Psoas muscle (tissue), 8 donors: ENCODE data around the gene TVP23C. TPM values are rescaled to one million over a fixed set of nuclear protein-coding genes. Genes with fewer than 3 reads are reported as not detected.
A peak's percentile ranks its signal among the peaks of the same experiment; 100 is the strongest.

Experiments used
- ATAC-seq, 4 donors: fragments of 200-7000 bp; cut with Tn5 transposase; one replicate each; pipeline ENCODE4 v1.9.1; 2020; ENCODE audit warnings: moderate library complexity in 3 of 4, mild to moderate bottlenecking in 2 of 4
- DNase-seq, 2 donors: peaks; one replicate each; pipeline ENCODE4 v3.0.0-alpha.2; 2020
- H3K27ac ChIP-seq: fragments of 200-600 bp; one replicate; pipeline ENCODE4 v1.8.0; 2022
- H3K27me3 ChIP-seq, 3 donors: fragments of 200-600 bp in 1 of 3; one replicate each; pipeline versions ENCODE4 v1.6.1 to v1.8.0; 2013 to 2022; ENCODE audit warnings: low read length in 2 of 3, mild to moderate bottlenecking in 2 of 3, moderate library complexity in 1 of 3; ENCODE audit not compliant: insufficient read depth in 3 of 3
- H3K36me3 ChIP-seq, 2 donors: fragments of 200-600 bp in 1 of 2; one replicate each; pipeline versions ENCODE4 v1.6.1 to v1.8.0; 2013 to 2022; ENCODE audit warnings: low read depth in 1 of 2, mild to moderate bottlenecking in 1 of 2, moderate library complexity in 1 of 2; ENCODE audit not compliant: insufficient read depth in 1 of 2
- H3K4me1 ChIP-seq: fragments of 200-600 bp; one replicate; pipeline ENCODE4 v1.8.0; 2022
- H3K4me3 ChIP-seq: fragments of 200-600 bp; one replicate; pipeline ENCODE4 v1.8.0; 2022; ENCODE audit warnings: mild to moderate bottlenecking
- H3K9me3 ChIP-seq: fragments of 200-600 bp; one replicate; pipeline ENCODE4 v1.8.0; 2022
- CTCF ChIP-seq: fragments of 200-600 bp; IDR thresholded peaks from one replicate; pipeline ENCODE4 v1.8.0; 2022; ENCODE audit warnings: antibody characterized with exemption
- WGBS, 3 donors: extraction: QIAGEN DNeasy Blood & Tissue Kit; methylation state at CpG; one replicate each; pipeline versions ENCODE4 v1.1.6 to v1.1.7; 2013; 5-methylcytosine and 5-hydroxymethylcytosine counted together
- intact Hi-C, 2 donors: fragments of 100-400 bp; cut with DNase I; formaldehyde crosslinking; loops; one replicate each; pipeline versions ENCODE4 v1.11.0 to v1.14.2; 2022
- polyA plus RNA-seq, 3 donors: library from polyadenylated mRNA; stranded (reverse); fragments of 200-250 nt; gene quantifications; one replicate each; pipeline ENCODE4 v1.2.3, GENCODE V29; 2013
- total RNA-seq, 4 donors: library from RNA; stranded (reverse); fragmentation: NEBNext Ultra II Directional in 2 of 4; extraction: Animal tissue kit (Norgen Biotek cat#: 25700) in 2 of 4; gene quantifications; one replicate each; pipeline versions ENCODE4 v1.2.1 to v1.2.4, GENCODE V29; 2021 to 2023
- donor health status: healthy with polysubstance abuse.
- donor health status: DM: no; HTN: no; CAD: no; lungs with moderate emphysema.
- donor health status: Bipolar disorder and iron deficiency.
- donor health status: healthy.
- donor health status: DM: yes; HTN: yes; CAD: no.
- donor health status: DM: no; HTN: no; CAD: no.
- donor health status: DM: no; HTN: no; CAD: no.
- donor health status: DM: yes; HTN: yes; CAD: no.

Gene TVP23C
- total and polyA plus RNA-seq, 7 donors = 0.25 to 3.0 (median 1.6) TPM

- peak in 3 of 4 donors; percentile 33 to 65 (median 60) for ATAC-seq
- no peak overlapping the region for H3K27ac ChIP-seq
- H3K36me3 ChIP-seq = no peaks in the 10 kb centered on the region
- H3K9me3 ChIP-seq = no peaks in the 10 kb centered on the region
- H3K4me3 ChIP-seq = no peak overlapping the region
- no peak for TF ChIP-seq CTCF
- DNase-seq = no peak
- no peaks in the 10 kb centered on the region for H3K27me3 ChIP-seq
- peaks cover 21% of the 10 kb centered on the region for H3K4me1 ChIP-seq
- 62 to 87% (median 74%) methylated on average over 2 of the region's 2 CpGs for WGBS, 3 donors
- intact Hi-C loops = loop anchor here in 1 of 2 donors (5.0 kb wide), 1 partner anchor 36 kb away; no protein-coding TSS in a partner anchor
Measured at GRCh38 chr17:15498107-15498506, 65.2 kb downstream of the TVP23C start.

- 44 to 56% (median 54%) methylated on average over 7 of the region's 7 CpGs for WGBS, 3 donors
- ATAC-seq = peak in 2 of 4 donors; percentile 36 to 72
- intact Hi-C loops = loop anchor here in 1 of 2 donors (5.0 kb wide), 1 partner anchor 35 kb away; no protein-coding TSS in a partner anchor
Measured at GRCh38 chr17:15496735-15497670, 66.3 kb downstream of the TVP23C start.

GRCh38 chr17:15494821-15495220 is 68.5 kb downstream of the TVP23C start:
- no peaks in the 10 kb centered on the region for H3K36me3 ChIP-seq
- peaks cover 11% of the 10 kb centered on the region for H3K4me1 ChIP-seq
- H3K9me3 ChIP-seq = no peaks in the 10 kb centered on the region
- no peaks in the 10 kb centered on the region for H3K27me3 ChIP-seq
- no peak for TF ChIP-seq CTCF
- ATAC-seq = no peak
- H3K4me3 ChIP-seq = no peak overlapping the region
- intact Hi-C loops = loop anchor here in 1 of 2 donors (5.0 kb wide), 1 partner anchor 33 kb away; no protein-coding TSS in a partner anchor
- DNase-seq = no peak
- no peak overlapping the region for H3K27ac ChIP-seq

More at GRCh38 chr17:15496735-15497670, 66.3 kb downstream of the TVP23C start:
- Histone ChIP-seq H3K4me1 (peaks cover 15% of the 10 kb centered on the region), H3K27ac (no peak overlapping the region), H3K36me3 (no peaks in the 10 kb centered on the region), H3K9me3 (no peaks in the 10 kb centered on the region), H3K4me3 (no peak overlapping the region), H3K27me3 (no peaks in the 10 kb centered on the region)
- DNase-seq = no peak
- no peak for TF ChIP-seq CTCF

- 11 to 97% (median 42%) methylated on average over 1 of the region's 1 CpG for WGBS, 3 donors
- intact Hi-C loops = no loop called here
- no peaks in the 10 kb centered on the region for H3K36me3 ChIP-seq
Measured at GRCh38 chr17:15493693-15494035, 69.6 kb downstream of the TVP23C start.

More at GRCh38 chr17:15493693-15494035, 69.6 kb downstream of the TVP23C start:
- H3K4me3 ChIP-seq = no peak overlapping the region
- ATAC-seq (no peak), DNase-seq (no peak)
- no peaks in the 10 kb centered on the region for H3K9me3 ChIP-seq
- no peak for TF ChIP-seq CTCF
- H3K4me1 ChIP-seq = peaks cover 11% of the 10 kb centered on the region
- H3K27me3 ChIP-seq = no peaks in the 10 kb centered on the region
- no peak overlapping the region for H3K27ac ChIP-seq
